AG09319 (cell line): Measurements from ENCODE around the gene ATP6V1E1.

Source experiments
- DNase-seq: peaks from one replicate; pipeline ENCODE4 v3.0.0-alpha.2; 2010; ENCODE audit warnings: low read depth; ENCODE audit errors: extremely low read depth
- TF ChIP-seq, protein P1 (sequence below): IDR thresholded peaks from 2 replicates; pipeline ENCODE4 v1.5.1; 2011; ENCODE audit warnings: low read depth, mild to moderate bottlenecking, inconsistent platforms, low read length, moderate library complexity

ATP6V1E1 gene

DNA sequence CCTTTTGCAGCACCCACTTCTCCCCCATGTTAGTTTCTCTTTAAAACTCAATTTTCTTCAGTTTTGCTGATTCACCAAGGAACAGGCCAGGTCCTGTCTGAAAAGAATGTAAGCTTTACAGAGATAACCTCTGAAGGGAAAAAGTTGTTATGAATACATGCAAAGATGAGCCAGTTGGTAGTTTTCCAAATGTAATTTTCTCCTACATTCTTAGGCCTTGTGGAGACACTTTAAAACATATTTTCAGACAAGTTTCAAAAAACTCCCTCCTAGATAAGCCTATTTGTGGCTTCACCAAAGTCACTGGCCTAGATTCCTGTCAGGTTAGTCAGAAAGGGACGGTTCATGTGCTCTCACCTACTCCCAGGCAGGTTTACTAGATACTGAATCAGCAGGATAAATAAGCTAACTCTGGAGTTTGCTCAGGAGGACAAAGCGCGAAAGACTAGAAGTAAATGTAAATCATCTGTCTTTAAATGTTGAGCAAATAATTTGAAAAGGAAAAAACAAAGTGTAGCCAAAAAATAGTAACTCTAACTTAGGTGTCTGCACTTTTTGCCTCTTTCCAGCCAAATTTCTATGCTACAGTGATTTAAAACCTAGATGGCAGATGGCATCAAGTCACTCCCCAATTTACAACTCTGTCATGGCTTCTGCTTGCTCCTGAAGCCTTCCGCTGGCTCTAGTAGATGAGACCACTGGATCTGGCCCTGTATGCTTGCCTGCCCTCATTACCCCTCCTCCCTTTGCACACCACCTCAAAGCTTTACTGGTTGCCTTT, 4.9 kb upstream of the ATP6V1E1 start:
- TF ChIP-seq, protein P1, sequence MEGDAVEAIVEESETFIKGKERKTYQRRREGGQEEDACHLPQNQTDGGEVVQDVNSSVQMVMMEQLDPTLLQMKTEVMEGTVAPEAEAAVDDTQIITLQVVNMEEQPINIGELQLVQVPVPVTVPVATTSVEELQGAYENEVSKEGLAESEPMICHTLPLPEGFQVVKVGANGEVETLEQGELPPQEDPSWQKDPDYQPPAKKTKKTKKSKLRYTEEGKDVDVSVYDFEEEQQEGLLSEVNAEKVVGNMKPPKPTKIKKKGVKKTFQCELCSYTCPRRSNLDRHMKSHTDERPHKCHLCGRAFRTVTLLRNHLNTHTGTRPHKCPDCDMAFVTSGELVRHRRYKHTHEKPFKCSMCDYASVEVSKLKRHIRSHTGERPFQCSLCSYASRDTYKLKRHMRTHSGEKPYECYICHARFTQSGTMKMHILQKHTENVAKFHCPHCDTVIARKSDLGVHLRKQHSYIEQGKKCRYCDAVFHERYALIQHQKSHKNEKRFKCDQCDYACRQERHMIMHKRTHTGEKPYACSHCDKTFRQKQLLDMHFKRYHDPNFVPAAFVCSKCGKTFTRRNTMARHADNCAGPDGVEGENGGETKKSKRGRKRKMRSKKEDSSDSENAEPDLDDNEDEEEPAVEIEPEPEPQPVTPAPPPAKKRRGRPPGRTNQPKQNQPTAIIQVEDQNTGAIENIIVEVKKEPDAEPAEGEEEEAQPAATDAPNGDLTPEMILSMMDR, result no peak
- no peak for DNase-seq

DNA sequence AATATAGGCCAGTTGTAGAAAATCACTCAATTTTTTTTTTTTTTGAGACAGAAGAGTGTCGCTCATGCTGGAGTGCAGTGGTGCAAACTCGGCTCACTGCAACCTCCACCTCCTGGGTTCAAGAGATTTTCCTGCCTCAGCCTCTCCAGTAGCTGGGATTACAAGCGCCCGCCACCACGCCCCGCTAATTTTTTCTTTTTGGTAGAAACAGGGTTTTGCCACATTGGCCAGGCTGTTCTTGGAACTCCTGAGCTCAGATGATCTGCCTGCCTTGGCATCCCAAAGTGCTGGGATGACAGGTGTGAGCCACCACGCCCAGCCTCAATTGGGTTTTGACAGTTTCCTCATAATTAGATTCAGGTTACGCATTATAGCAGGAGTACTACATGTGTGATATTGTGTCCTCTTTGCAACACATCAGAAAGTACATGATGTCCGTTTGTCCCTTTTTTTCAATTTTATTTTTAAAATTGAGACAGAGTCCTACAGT, 2.6 kb upstream of the ATP6V1E1 start:
- TF ChIP-seq, protein P1, result no peak
- no peak for DNase-seq

DNA sequence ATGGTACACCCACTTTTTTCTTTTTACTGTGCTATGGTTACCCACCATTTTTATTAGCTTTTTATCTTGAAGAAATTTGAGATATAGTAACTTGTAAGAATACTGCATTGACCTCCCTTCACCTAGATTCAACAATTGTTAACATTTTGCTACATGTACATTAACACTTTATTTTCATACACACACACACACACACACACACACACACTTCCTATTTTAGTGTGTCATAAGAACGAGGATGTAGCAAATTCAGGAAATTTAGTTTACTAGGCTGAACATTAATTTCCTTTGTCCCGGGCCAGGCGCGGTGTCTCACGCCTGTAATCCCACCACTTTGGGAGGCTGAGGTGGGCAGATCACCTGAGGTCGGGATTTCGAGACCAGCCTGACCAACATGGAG, 1.1 kb upstream of the ATP6V1E1 start:
- TF ChIP-seq, protein P1, result no peak
- no peak for DNase-seq

DNA sequence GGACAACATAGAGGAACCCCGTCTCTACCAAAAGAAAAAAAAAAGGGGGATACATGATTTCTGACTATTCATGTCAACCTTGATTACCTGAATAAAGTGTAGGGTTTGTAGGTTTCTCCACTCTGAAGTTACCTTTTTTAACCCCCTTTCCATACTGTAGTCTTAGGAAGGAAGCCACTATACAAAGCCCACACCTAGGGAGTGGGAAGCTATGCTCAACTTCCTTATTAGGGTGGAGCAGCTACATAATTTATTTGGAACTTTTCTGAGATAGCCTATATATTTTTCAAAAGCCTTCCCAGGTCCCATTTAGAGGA, 582 bp upstream of the ATP6V1E1 start:
- TF ChIP-seq, protein P1, result no peak
- no peak for DNase-seq

DNA sequence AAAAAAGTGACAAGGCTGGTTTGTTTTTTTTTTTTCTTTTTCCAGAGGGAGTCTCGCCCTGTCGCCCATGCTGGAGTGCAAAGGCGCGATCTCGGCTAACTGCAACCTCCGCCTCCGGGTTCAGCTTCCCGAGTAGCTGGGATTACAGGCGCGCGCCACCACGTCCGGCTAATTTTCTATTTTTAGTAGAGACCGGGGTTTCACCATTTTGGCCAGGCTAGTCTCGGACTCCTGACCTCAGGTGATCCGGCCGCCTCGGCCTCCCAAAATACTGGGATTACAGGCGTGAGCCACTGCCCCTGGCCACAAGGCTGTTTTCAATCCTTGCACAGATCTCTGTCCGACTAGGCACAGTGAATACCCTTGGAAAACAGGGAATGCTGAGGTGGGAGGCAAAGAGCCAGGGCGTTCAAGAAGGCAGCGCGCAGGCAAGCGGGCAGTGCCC, 566 bp downstream of the ATP6V1E1 start:
- TF ChIP-seq, protein P1, result no peak
- DNase-seq, result no peak

DNA sequence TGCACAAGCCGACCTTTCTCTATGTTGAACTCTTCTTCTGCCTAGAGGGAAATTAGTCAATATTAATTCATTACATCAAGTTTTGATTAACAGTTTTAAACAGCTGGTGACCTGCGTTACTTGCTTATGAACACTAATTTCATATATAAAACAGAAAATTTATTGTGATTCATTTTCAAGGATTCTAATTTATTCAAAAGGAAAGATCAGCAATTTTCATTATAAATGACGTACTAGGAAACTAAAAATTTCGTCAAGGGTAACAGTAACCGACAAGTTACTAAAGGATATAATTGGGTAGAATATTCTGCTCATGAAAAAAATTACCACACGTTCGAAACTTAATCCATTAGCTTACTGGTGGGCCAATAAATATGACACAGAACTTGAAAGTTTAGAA, 15.3 kb downstream of the ATP6V1E1 start:
- TF ChIP-seq, protein P1, result no peak

DNA sequence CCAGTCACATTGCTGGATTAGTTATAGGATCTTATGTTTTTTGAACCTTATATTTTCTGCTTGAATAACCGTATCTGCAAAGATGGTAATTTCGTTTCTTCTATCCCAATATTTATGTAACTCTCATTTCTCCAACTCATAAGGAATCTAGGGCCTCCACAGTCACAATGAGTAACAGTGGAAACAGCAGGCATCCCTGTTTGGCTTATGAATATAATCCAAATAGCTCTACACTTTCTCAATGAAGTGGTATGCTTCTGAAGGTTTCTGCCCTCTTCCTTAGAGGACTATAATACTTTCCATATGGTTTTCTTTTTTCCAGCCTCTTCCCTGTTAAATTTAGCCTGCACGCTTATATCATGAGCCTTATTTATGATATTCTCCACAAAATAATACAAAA, 16.5 kb downstream of the ATP6V1E1 start:
- peak; percentile 24 for DNase-seq
- TF ChIP-seq, protein P1, result no peak

More for the DNA sequence above, 15.3 kb downstream of the ATP6V1E1 start:
- no peak for DNase-seq
